ENCODE measurements around the gene ZFAND3.

ZFAND3 gene

GRCh38 chr6:38142178-38142902 is 322.8 kb downstream of the ZFAND3 start:
- no peak for DNase-seq

- no peak for DNase-seq
Measured at GRCh38 chr6:38143191-38144150, 323.9 kb downstream of the ZFAND3 start.

GRCh38 chr6:38144365-38144945 is 324.9 kb downstream of the ZFAND3 start:
- DNase-seq, result no peak

GRCh38 chr6:38146021-38146733 is 326.6 kb downstream of the ZFAND3 start:
- DNase-seq, result no peak

GRCh38 chr6:38146734-38147027 is 327.2 kb downstream of the ZFAND3 start:
- DNase-seq, result no peak

GRCh38 chr6:38148606-38149005 is 329.1 kb downstream of the ZFAND3 start:
- DNase-seq, result no peak

GRCh38 chr6:38149531-38149930 is 330.0 kb downstream of the ZFAND3 start:
- DNase-seq, result no peak

GRCh38 chr6:38150021-38150420 is 330.5 kb downstream of the ZFAND3 start:
- no peak for DNase-seq

- DNase-seq, result no peak
Measured at GRCh38 chr6:38150681-38151296, 331.3 kb downstream of the ZFAND3 start.

GRCh38 chr6:38151580-38152500 is 332.3 kb downstream of the ZFAND3 start:
- no peak for DNase-seq

- no peak for DNase-seq
Measured at GRCh38 chr6:38152620-38153019, 333.1 kb downstream of the ZFAND3 start.

GRCh38 chr6:38153076-38153797 is 333.7 kb downstream of the ZFAND3 start:
- no peak for DNase-seq

GRCh38 chr6:38153798-38154345 is 334.3 kb downstream of the ZFAND3 start:
- DNase-seq, result no peak

GRCh38 chr6:38154731-38155130 is 335.2 kb downstream of the ZFAND3 start:
- no peak for DNase-seq

- no peak for DNase-seq
Measured at GRCh38 chr6:38155144-38155543, 335.6 kb downstream of the ZFAND3 start.

- no peak for DNase-seq
Measured at GRCh38 chr6:38155621-38156204, 336.2 kb downstream of the ZFAND3 start.

- DNase-seq, result no peak
Measured at GRCh38 chr6:38156818-38157565, 337.5 kb downstream of the ZFAND3 start.

- DNase-seq, result no peak
Measured at GRCh38 chr6:38157905-38158304, 338.4 kb downstream of the ZFAND3 start.

GRCh38 chr6:38158762-38159350 is 339.3 kb downstream of the ZFAND3 start:
- DNase-seq, result no peak
